ENCODE measurements around the gene MARS1.
"Not testable (repeated sequence)": the region's sequence is repeated elsewhere in the genome, so short reads cannot be mapped to it uniquely, and the experiment has no call there.

- not testable (repeated sequence) for TF ChIP-seq CTCF (IDR thresholded peaks at IDR 0.05; ENCODE audit: poor library complexity); EZH2 (IDR thresholded peaks at IDR 0.05; ENCODE audit: borderline replicate concordance)
These were observed 46.5 kb upstream of the MARS1 start for GRCh38 chr12:57441393-57441792.

Measured in hepatocyte (in vitro differentiated cells).